Lung (tissue), 12 donors: Measurements from ENCODE around the gene CCL15. TPM values are rescaled to one million over a fixed set of nuclear protein-coding genes. Genes with fewer than 3 reads are reported as not detected.
"Not testable (repeated sequence)": the region's sequence is repeated elsewhere in the genome, so short reads cannot be mapped to it uniquely, and the experiment has no call there.

Experiments used
- ATAC-seq: fragments of 200-7000 bp; cut with Tn5 transposase; one replicate; pipeline ENCODE4 v1.9.1; 2020; ENCODE audit warnings: moderate number of reproducible peaks; ENCODE audit not compliant: insufficient read depth, low FRiP score
- DNase-seq, 3 donors: peaks; one replicate each; pipeline ENCODE4 v3.0.0-alpha.2; 2013 to 2017
- H3K27ac ChIP-seq, 2 donors: one replicate each; pipeline ENCODE4 v1.5.1; 2013; ENCODE audit warnings: mild to moderate bottlenecking in 2 of 2, moderate library complexity in 2 of 2, control low read depth in 1 of 2, inconsistent platforms in 1 of 2, low read depth in 1 of 2, low read length in 1 of 2
- H3K27me3 ChIP-seq, 3 donors: one replicate each; pipeline ENCODE4 v1.5.1; 2013; ENCODE audit warnings: low read length in 2 of 3; ENCODE audit not compliant: control insufficient read depth in 3 of 3, insufficient read depth in 3 of 3
- H3K36me3 ChIP-seq, 4 donors: one replicate each; pipeline ENCODE4 v1.5.1; 2013; ENCODE audit warnings: low read length in 4 of 4, mild to moderate bottlenecking in 1 of 4, moderate library complexity in 1 of 4; ENCODE audit not compliant: control insufficient read depth in 4 of 4, insufficient read depth in 4 of 4
- H3K4me1 ChIP-seq, 5 donors: one replicate each; pipeline ENCODE4 v1.5.1; 2013; ENCODE audit warnings: low read length in 5 of 5, mild to moderate bottlenecking in 2 of 5, moderate library complexity in 1 of 5; ENCODE audit not compliant: control insufficient read depth in 5 of 5, insufficient read depth in 5 of 5
- H3K4me3 ChIP-seq: one replicate; pipeline ENCODE4 v1.5.1; 2013; ENCODE audit warnings: mild to moderate bottlenecking, control low read depth, moderate library complexity
- H3K9ac ChIP-seq, 2 donors: one replicate each; pipeline ENCODE4 v1.5.1; 2013; ENCODE audit warnings: low read length in 2 of 2, control low read depth in 1 of 2; ENCODE audit not compliant: insufficient read depth in 1 of 2
- H3K9me3 ChIP-seq, 4 donors: one replicate each; pipeline ENCODE4 v1.5.1; 2013; ENCODE audit warnings: low read length in 3 of 4, mild to moderate bottlenecking in 1 of 4, moderate library complexity in 1 of 4; ENCODE audit not compliant: control insufficient read depth in 4 of 4, insufficient read depth in 3 of 4
- CTCF ChIP-seq: IDR thresholded peaks from 2 replicates; pipeline ENCODE4 v1.5.1; 2012; ENCODE audit warnings: mild to moderate bottlenecking; ENCODE audit errors: control extremely low read depth, extremely low read depth
- WGBS, 2 donors: extraction: QIAGEN DNeasy Blood & Tissue Kit; methylation state at CpG; one replicate each; pipeline ENCODE4 v1.1.7; 2013; 5-methylcytosine and 5-hydroxymethylcytosine counted together
- polyA plus RNA-seq, 2 donors: library from polyadenylated mRNA; stranded (reverse); fragments of 200-250 nt; gene quantifications; one replicate each; pipeline ENCODE4 v1.2.1, GENCODE V29; 2013
- total RNA-seq, 2 donors: library from RNA; depleted of rRNA in 1 of 2; stranded (reverse); fragments of >200 nt in 1 of 2; gene quantifications; one replicate each; pipeline ENCODE4 v1.2.1, GENCODE V29; 2014 to 2021
- donor health status: control.
- donor health status: control.
- donor health status: Bipolar disorder and iron deficiency.
- donor health status: healthy.
- donor health status: DM: yes; HTN: yes; CAD: no.

The CCL15 gene
- total and polyA plus RNA-seq, 4 donors: 0.84 to 1.4 (median 1.2) TPM

- ATAC-seq: no peak
Measured at GRCh38 chr17:35998018-35998545, 3.3 kb downstream of the CCL15 start.

GRCh38 chr17:35995346-35995745, 6.0 kb downstream of the CCL15 start:
- ATAC-seq, DNase-seq, H3K4me1 ChIP-seq, H3K27ac ChIP-seq, H3K9me3 ChIP-seq, H3K36me3 ChIP-seq, H3K4me3 ChIP-seq, H3K27me3 ChIP-seq, H3K9ac ChIP-seq: not testable (repeated sequence)
- WGBS, 2 donors: 90 to 92% methylated on average over 2 of the region's 2 CpGs

More at GRCh38 chr17:35998018-35998545, 3.3 kb downstream of the CCL15 start:
- no peak for DNase-seq
- Histone ChIP-seq H3K27ac (no peak overlapping the region), H3K27me3 (no peaks in the 10 kb centered on the region), H3K9ac (no peak overlapping the region), H3K36me3 (no peaks in the 10 kb centered on the region), H3K4me3 (no peak overlapping the region), H3K4me1 (peaks cover 0 to 9% (median 0%) of the 10 kb centered on the region in 5 donors), H3K9me3 (no peaks in the 10 kb centered on the region)
- 86 to 90% methylated on average over 11 of the region's 11 CpGs for WGBS, 2 donors
- no peak for TF ChIP-seq CTCF

GRCh38 chr17:35991075-35991474, 10.3 kb downstream of the CCL15 start:
- no peak for TF ChIP-seq CTCF

DNA sequence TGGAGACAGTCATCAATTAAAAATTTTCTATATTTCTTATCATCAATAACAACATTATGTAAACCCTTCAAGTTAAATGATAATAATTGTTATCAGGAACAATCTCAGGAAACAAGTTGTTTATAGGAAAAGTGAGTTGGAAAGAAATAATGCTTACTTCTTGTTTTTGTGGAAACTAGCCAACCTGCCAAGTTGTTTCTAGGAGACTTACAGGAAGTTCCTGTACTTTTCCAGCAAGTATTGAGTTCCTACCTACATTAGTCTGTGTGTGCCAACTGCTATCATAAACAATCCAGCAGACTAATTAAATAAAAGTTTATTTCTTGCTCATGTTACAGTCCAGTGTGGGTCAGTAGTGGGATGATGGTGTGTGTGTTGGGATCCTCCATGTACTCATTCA, 13.2 kb downstream of the CCL15 start:
- Histone ChIP-seq H3K9ac (no peak overlapping the region), H3K9me3 (peaks cover 0 to 4% (median 0%) of the 10 kb centered on the region in 4 donors), H3K4me3 (no peak overlapping the region), H3K27me3 (no peaks in the 10 kb centered on the region), H3K4me1 (peaks cover 0 to 15% (median 0%) of the 10 kb centered on the region in 5 donors), H3K36me3 (no peaks in the 10 kb centered on the region), H3K27ac (no peak overlapping the region)
- TF ChIP-seq CTCF: no peak
- DNase-seq (peak in 2 of 3 donors; percentile 21 to 39), ATAC-seq (no peak)

More at GRCh38 chr17:35991075-35991474, 10.3 kb downstream of the CCL15 start:
- Histone ChIP-seq H3K4me1 (peaks cover 0 to 6% (median 0%) of the 10 kb centered on the region in 5 donors), H3K9me3 (peaks cover 0 to 4% (median 0%) of the 10 kb centered on the region in 4 donors), H3K4me3 (no peak overlapping the region), H3K27me3 (no peaks in the 10 kb centered on the region), H3K27ac (no peak overlapping the region), H3K36me3 (no peaks in the 10 kb centered on the region), H3K9ac (no peak overlapping the region)
- ATAC-seq (no peak), DNase-seq (no peak)
- 81 to 87% methylated on average over 2 of the region's 2 CpGs for WGBS, 2 donors
